NCI-H2227 (cell line): ENCODE results near the gene FMO5.

Experiments
- DNase-seq: peaks from one replicate; lab custom pipeline; 2025; ENCODE audit not compliant: unreplicated experiment; lab: John Stamatoyannopoulos, UW

FMO5 gene, protein sequence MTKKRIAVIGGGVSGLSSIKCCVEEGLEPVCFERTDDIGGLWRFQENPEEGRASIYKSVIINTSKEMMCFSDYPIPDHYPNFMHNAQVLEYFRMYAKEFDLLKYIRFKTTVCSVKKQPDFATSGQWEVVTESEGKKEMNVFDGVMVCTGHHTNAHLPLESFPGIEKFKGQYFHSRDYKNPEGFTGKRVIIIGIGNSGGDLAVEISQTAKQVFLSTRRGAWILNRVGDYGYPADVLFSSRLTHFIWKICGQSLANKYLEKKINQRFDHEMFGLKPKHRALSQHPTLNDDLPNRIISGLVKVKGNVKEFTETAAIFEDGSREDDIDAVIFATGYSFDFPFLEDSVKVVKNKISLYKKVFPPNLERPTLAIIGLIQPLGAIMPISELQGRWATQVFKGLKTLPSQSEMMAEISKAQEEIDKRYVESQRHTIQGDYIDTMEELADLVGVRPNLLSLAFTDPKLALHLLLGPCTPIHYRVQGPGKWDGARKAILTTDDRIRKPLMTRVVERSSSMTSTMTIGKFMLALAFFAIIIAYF

GRCh38 chr1:147225193-147225730 lies at the start of gene FMO5:
FMO5 (minus strand) TSS chr1:147225339; CDS start chr1:147225029, 310 bp downstream.
- peak; percentile 70 for DNase-seq

DNA sequence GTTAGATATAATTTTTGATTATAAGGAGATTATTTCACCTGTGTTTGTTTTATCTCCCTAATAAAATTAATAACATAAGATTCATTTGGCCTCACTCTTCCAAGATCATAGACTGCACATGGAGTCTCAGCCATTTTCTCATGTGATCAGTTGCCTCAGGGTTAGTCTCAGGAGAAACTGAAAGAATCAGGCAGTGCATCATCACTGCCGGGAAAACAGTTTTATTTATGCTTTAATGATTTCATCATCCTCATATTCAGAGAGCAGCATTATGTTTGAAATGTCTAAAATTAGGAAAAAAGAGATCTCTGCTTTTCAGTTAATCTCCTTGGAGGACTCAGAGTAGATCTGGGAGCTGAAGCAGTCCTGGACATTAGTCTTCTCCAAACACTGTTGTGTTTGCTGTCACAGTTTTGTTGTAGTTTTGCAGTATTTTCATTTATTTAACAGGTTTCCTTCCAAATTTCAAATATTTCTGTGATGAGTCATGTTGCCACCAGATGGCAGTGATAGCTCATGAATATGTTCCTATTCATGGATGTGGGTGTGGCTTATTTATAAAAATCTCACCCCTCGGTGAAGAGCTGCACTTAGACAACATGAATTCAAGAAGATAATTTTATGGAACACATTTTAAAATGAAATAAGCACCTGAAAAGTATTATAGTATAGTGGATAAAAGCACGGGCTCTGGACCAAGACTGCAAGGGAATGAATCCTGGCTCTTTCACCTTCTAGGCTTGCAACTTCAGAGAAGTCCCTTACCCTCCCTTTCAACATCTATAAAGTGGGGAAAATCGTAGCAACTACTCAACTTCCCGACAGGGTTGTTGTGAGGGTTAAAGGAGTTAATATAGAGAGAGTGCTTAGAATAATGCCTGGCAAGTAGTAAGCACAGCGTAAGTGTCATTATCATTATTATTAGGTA lies 48.5 kb upstream of the FMO5 start:
- peak; percentile 69 for DNase-seq

DNA sequence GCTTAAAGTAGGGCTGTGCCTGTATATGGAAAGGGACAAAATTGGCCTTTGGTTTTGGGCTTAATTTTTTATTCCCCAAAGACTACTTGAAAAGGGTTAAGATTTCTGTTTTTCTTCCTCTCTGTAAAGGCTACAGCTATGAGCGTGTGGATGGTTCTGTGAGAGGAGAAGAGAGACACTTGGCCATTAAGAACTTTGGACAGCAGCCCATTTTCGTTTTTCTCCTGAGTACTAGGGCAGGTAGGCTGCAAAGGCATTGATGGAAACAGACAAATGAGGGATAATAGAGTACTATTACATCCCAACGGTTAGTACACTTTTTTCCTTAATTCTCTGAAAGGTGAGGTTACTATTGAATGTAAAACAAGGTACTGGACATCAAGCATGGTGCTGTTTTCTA lies 46.9 kb upstream of the FMO5 start:
- no peak for DNase-seq

DNA sequence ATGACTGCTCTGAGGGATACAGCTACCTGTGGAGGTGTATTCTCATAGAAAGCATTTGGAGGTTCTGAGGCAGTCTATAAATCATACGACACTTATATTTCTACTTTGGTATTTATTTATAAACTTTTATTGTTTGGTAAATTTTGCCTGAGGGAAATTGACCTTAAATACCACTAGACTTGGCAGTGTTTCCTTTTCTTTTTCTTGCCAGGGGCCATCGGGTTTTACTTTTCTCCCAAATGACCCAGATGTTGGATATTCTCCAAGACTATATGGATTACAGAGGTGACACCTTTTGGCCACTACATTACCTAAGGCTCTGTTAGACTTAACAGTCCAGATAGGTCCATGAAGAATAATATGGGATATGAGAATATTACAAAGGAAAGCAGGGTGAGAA lies 45.6 kb upstream of the FMO5 start:
- DNase-seq, result no peak

DNA sequence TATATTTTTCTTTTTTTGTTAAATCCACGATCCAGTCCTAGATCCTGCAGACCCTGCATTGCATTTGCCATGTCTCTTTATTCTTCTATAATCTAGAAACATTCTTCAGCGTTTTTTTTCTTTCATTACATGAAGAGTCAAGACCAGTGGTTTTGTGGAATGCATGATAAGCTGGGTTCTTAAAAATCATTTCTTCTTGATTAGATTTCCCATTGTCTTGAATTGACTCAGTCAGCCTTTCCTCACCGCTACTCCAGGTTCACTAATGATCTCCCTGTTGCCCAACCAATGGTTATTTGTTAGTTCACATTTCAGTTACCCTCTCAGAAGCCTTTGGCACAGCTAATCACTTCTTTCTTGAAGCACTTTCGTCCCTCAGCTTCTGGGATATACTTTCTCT lies 42.6 kb upstream of the FMO5 start:
- DNase-seq, result no peak

DNA sequence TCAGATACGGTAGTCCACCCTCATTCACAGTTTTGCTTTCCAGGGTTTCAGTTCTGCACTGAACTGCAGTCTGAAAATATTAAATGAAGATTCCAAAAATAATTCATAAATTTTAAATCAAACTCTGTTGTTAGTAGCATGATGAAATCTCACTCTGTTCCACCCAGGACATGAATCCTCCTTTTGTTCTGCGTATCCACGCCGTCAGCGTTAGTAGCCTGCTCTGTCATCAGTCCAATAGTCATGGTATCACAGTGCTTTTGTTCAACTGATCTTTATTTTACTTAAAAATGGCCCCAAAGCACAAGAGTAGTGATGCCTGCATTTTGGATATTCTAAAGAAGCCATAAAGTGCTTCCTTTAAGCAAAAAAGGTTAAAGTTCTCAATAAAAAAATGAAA lies 41.2 kb upstream of the FMO5 start:
- no peak for DNase-seq

- DNase-seq, result no peak
Observed at GRCh38 chr1:147264158-147264768, 39.1 kb upstream of the FMO5 start.

- no peak for DNase-seq
Observed at GRCh38 chr1:147260956-147261355, 35.8 kb upstream of the FMO5 start.

DNA sequence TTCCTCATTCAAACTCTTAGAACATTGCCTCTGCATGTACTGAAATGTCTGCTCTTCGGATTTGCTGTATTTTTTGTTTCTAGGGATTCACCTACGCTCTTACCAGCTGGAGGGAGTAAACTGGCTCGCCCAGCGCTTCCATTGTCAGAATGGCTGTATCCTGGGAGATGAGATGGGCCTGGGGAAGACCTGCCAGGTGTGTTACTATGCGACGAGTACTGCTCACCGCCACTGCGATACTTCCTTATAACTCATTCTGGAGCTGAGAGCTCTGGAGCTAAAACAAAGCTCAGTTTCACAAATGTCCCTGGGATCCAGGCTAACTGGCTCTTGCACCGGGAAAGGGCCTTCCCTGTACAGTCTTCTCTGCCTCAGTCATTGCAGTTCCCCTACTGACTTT lies 27.4 kb upstream of the FMO5 start:
- DNase-seq, result no peak

GRCh38 chr1:147247656-147248238 lies 22.6 kb upstream of the FMO5 start:
- DNase-seq, result no peak

DNA sequence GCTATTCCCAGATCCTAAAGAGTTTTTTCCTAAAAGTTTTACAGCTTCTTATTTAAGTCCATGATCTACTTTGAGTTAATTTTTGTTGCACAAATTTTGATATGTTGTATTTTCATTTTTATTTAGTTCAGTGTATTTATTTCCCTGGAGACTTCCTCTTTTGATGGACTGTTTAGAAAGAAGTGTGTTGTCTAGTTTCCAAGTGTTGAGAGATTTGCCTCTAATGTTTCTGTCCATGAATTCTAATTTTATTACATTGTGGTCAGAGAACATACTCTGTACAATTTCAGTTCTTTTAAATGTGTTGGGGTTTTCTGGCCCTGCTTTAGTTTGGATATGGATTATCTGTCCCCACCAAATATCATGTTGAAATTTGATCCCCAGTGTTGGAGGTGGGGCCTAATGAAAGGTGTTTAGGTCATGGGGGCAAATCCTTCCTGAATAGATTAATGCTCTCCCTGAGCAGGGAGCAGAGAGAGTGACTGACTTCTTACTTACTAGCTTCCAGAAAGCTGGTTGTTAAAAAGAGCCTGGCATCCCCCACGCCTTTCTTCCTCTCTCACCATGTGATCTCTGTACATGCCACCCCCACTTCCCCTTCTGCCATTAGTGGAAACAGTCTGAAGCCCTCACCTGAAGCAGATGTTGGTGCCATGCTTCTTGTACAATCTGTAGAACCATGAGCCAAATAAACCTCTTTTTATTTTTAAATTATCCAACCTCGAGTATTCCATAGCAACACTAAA lies 21.9 kb upstream of the FMO5 start:
- no peak for DNase-seq

GRCh38 chr1:147246044-147246690 lies 21.0 kb upstream of the FMO5 start:
- no peak for DNase-seq

DNA sequence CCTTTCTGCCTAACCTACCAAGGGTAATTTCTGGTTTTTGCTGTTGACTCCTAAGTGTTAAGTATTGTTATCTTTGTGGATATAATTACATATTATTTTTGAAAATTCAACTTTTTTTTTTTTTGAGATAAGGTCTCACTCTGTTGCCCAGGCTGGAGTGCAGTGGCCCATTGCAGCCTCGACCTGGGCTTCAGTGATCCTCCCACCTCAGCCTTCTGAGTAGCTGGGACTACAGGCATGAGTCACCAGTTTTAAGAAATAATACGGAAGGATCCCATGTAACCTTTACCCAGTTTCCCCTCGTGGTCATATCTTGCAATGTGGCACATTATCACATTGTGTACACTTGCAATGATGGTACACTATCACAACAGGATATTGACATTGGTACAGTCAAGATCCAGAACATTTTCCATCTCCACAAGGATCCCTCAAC lies 20.5 kb upstream of the FMO5 start:
- no peak for DNase-seq

GRCh38 chr1:147245129-147245528 lies 20.0 kb upstream of the FMO5 start:
- DNase-seq, result no peak

DNA sequence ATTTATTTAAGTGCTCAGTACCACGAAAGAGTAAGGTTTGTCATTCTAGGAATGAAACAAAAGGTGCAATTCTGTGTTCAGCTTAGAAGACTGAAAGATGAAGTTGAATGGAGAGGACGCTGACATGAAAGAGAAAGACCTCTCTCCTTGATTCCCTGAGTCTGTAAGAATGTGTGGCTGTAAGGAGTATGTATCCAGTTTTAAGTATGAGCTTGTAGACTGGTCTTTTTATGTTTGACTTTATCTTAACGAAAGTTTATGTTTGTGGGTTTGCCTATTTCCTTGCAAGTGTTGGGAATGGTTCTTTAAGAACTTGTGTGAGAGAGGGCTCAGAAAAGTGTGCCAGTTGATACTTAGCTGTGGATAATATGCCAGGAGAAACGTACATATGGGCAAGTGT lies 18.7 kb upstream of the FMO5 start:
- no peak for DNase-seq

DNA sequence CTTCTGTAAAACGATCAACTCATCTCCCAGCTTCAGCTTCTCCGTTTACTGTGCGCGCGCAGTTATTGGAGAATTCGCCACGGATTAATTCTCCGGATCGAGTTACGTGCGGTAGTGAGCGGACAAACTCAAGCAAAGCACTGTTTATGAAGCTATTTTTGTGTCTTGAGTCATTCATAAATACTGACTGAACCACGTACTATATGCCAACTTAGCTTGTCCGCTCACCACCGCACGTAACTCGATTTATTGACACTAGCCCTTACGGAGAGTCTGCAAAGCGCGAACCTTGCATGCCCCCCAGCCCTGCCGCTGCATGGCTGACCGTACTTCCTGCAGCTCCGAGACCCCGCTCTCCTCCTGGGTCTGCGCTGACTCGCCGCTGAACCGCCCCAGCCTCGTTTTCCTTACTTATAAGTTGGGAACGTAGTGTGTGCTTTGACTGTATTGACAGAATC lies 18.1 kb upstream of the FMO5 start:
- peak; percentile 56 for DNase-seq

GRCh38 chr1:147242449-147243227 lies 17.5 kb upstream of the FMO5 start, which contains the start of gene CHD1L:
CHD1L (plus strand) TSS chr1:147242684; CDS start chr1:147242704, 20 bp downstream.
- peak; percentile 98 for DNase-seq

- DNase-seq, result no peak
Observed at GRCh38 chr1:147241934-147242448, 16.9 kb upstream of the FMO5 start.
